Measurements from ENCODE around the gene QTRT2. TPM values are rescaled to one million over a fixed set of nuclear protein-coding genes. Genes with fewer than 3 reads are reported as not detected.

Gene QTRT2
- total and polyA plus RNA-seq, 9 of the 15 experiments (the other 6 are each of a cell fraction or from before 2014, with no cell fraction given), result 10.2 to 25.1 (median 17.3) TPM

- Histone ChIP-seq H3K36me3 (ENCODE audit: control insufficient read depth, insufficient read depth, low read length) (no peaks in the 10 kb centered on the region), H3K27ac (ENCODE audit: extremely low read depth, low read depth, low read length) (no peak overlapping the region), H4K20me1 (replicated peaks; ENCODE audit: control insufficient read depth, insufficient read depth, low read length) (no peaks in the 10 kb centered on the region), H3K9me1 (ENCODE audit: control insufficient read depth, insufficient read depth, low read length) (no peaks in the 10 kb centered on the region), H2AFZ (ENCODE audit: low read depth, low read length) (no peak overlapping the region), H3K9ac (ENCODE audit: insufficient read depth in 1 of 2, low read depth in 2 of 2, low read length in 2 of 2) (no peak overlapping the region), H3K9me3 (replicated peaks; ENCODE audit: control insufficient read depth, insufficient read depth, low read depth, low read length) (no peaks in the 10 kb centered on the region), H3K4me2 (ENCODE audit: insufficient read depth, low read length) (no peak overlapping the region), H3K27me3 (ENCODE audit: control insufficient read depth in 2 of 2, insufficient read depth in 2 of 2, low read length in 2 of 2) (peaks cover 0 to 2% of the 10 kb centered on the region in 2 experiments; a peak in 1 of 5 replicates), H3K79me2 (ENCODE audit: control insufficient read depth, insufficient read depth, low read length) (no peaks in the 10 kb centered on the region), H3K4me3 (no peak overlapping the region), H3K4me1 (replicated peaks in 1 of 2; ENCODE audit: control insufficient read depth in 2 of 2, insufficient read depth in 2 of 2, low read length in 2 of 2) (no peaks in the 10 kb centered on the region)
- FAIRE-seq, result no peak
- ChIA-PET POLR2A (no interaction called here), CTCF (ENCODE audit: low intra/inter-chr PET ratio) (no interaction called here)
- ATAC-seq, result no peak
- intact Hi-C loops (cut with micrococcal nuclease), result no loop called here
- DNase-seq (ENCODE audit: extremely low read depth in 1 of 4, low spot score in 3 of 4), result no peak
- TF ChIP-seq CBX1 (IDR thresholded peaks at IDR 0.05; ENCODE audit: low read depth) (no peak), ZNF707 (CRISPR knock-in tag; conservative IDR thresholded peaks at IDR 0.05) (no peak), ZNF253 (CRISPR knock-in tag; conservative IDR thresholded peaks at IDR 0.05) (no peak), TCF7 (IDR thresholded peaks at IDR 0.05; ENCODE audit: borderline replicate concordance) (no peak), ZSCAN29 (IDR thresholded peaks at IDR 0.05) (no peak), NKRF (IDR thresholded peaks at IDR 0.05; ENCODE audit: borderline replicate concordance) (no peak), FOXM1 (IDR thresholded peaks at IDR 0.05; ENCODE audit: low read depth) (no peak), FOXM1 (CRISPR knock-in tag; IDR thresholded peaks at IDR 0.05; ENCODE audit: low read depth) (no peak), TCF7L2 (IDR thresholded peaks at IDR 0.05; ENCODE audit: low read depth, low read length) (no peak), ARID3A (IDR thresholded peaks at IDR 0.05; ENCODE audit: borderline replicate concordance, low read depth, low read length) (no peak), MCM3 (IDR thresholded peaks at IDR 0.05) (no peak), FIP1L1 (IDR thresholded peaks at IDR 0.05; ENCODE audit: low read depth, low read length, poor library complexity, severe bottlenecking) (no peak), ZNF41 (CRISPR knock-in tag; conservative IDR thresholded peaks at IDR 0.05) (no peak)
- no TSS peak for BruUV-seq (replicated peaks)
- in situ Hi-C loops (cut with MboI), result no loop called here
These were observed 13.3 kb upstream of the QTRT2 start for GRCh38 chr3:114043205-114043604.

Measured in K562 (cell line).